H1 (cell line): ENCODE results near the gene EPHB1. TPM values are rescaled to one million over a fixed set of nuclear protein-coding genes. Genes with fewer than 3 reads are reported as not detected.

Experiments
- HDAC2 ChIP-seq, 2 experiments: fragments of 300-600 bp in 1 of 2; sonication (generic) in 1 of 2; IDR thresholded peaks; 2 replicates each; pipeline ENCODE4 v1.6.1; 2011 to 2012; ENCODE audit warnings: low read depth in 2 of 2, low read length in 2 of 2, mild to moderate bottlenecking in 2 of 2, moderate library complexity in 2 of 2, borderline replicate concordance in 1 of 2, inconsistent platforms in 1 of 2
- polyA plus RNA-seq, 7 experiments: library from polyadenylated mRNA; depleted of rRNA in 3 of 7; stranded (reverse) in 5 of 7; unstranded in 2 of 7; fragments of >200 nt in 5 of 7; fragments of 200-250 nt in 2 of 7; gene quantifications; 1 replicate in 5 of 7; 2 replicates in 1 of 7; 4 replicates in 1 of 7; pipeline versions ENCODE4 v1.2.1 to v1.2.3, GENCODE V29; 2011 to 2013; ENCODE audit warnings: missing spikeins in 2 of 7, mixed read lengths in 2 of 7
- total RNA-seq: library from RNA; stranded (reverse); fragmentation: NEBNext Ultra II Directional; extraction: Animal tissue kit (Norgen Biotek cat#: 25700); gene quantifications from 2 replicates; pipeline ENCODE4 v1.2.1, GENCODE V29; 2021

The EPHB1 gene
- total and polyA plus RNA-seq, 2 of the 8 experiments (the other 6 are each of a cell fraction or from before 2014, with no cell fraction given) = 3.5 to 5.9 TPM

DNA sequence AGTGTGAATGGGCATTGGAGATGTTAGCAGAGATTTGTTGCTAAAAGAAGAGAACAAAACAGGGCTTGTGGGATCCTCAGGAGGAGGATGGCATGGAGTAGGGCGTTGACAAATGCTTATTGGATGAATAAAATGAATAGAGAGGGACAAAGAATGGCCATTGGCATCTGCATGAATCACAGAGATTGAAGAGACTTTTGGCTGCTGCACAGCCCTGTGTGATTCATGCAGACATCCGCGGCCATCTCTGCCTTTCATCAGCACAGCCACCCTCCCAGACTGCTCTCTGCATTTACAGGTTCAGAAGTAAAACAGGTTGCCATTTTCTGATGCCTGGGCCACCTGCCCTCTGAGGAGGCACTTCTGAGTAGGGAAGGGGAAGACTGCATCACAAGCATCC, 397.9 kb downstream of the EPHB1 start (continued):
- TF ChIP-seq HDAC2 (IDR thresholded peaks at IDR 0.05; ENCODE audit: borderline replicate concordance in 1 of 2, low read depth in 2 of 2, low read length in 2 of 2) = no peak
